Measurements from ENCODE around the gene N4BP3. TPM values are rescaled to one million over a fixed set of nuclear protein-coding genes. Genes with fewer than 3 reads are reported as not detected.

Gene N4BP3
- total RNA-seq, 4 donors from 2014 or later = 0.55 to 2.6 (median 1.2) TPM

DNA sequence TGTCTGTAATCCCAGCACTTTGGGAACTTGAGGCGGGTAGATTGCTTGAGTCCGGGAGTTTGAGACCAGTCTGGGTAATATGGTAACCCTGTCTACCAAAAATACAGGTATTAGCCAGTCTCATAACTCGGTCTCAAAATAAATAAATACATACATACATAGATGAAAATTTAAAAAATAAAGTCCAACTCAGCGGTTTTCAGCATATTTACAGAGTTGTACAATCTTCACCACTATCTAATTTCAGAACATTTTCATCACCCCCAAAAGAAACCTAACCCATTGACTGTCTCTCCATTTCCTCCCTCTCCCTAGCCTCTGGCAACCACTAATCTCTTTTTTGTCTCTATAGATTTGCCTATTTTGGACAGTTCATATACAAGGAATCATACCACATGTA lies 28.2 kb downstream of the N4BP3 start:
- no peak overlapping the region for H3K27ac ChIP-seq
- H3K9me3 ChIP-seq = no peaks in the 10 kb centered on the region
- peaks cover 0 to 30% (median 12%) of the 10 kb centered on the region in 4 donors for H3K36me3 ChIP-seq
- H3K4me1 ChIP-seq = peaks cover 0 to 3% (median 0%) of the 10 kb centered on the region in 4 donors
- WGBS, 2 donors (ENCODE audit: low coverage in 1 of 2) = 96% methylated on average over 4 of the region's 4 CpGs; no CpG with 5 or more reads in 1 of the 2 donors
- H3K4me3 ChIP-seq = no peak overlapping the region
- intact Hi-C loops (cut with DNase I; ENCODE audit: low total_unique reads) = no loop called here
- TF ChIP-seq EP300 (IDR thresholded peaks at IDR 0.05; ENCODE audit: low read depth) (no peak), POLR2AphosphoS5 (IDR thresholded peaks at IDR 0.05) (no peak), POLR2A (IDR thresholded peaks at IDR 0.05) (no peak)
- TF ChIP-seq, protein P1, sequence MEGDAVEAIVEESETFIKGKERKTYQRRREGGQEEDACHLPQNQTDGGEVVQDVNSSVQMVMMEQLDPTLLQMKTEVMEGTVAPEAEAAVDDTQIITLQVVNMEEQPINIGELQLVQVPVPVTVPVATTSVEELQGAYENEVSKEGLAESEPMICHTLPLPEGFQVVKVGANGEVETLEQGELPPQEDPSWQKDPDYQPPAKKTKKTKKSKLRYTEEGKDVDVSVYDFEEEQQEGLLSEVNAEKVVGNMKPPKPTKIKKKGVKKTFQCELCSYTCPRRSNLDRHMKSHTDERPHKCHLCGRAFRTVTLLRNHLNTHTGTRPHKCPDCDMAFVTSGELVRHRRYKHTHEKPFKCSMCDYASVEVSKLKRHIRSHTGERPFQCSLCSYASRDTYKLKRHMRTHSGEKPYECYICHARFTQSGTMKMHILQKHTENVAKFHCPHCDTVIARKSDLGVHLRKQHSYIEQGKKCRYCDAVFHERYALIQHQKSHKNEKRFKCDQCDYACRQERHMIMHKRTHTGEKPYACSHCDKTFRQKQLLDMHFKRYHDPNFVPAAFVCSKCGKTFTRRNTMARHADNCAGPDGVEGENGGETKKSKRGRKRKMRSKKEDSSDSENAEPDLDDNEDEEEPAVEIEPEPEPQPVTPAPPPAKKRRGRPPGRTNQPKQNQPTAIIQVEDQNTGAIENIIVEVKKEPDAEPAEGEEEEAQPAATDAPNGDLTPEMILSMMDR (IDR thresholded peaks at IDR 0.05) = no peak
- in situ Hi-C loops (cut with MboI; ENCODE audit: low pct_ligation_motif_present in 1 of 4, low pct_unique_long_range_greater_than_20kb in 1 of 4, low sequenced_read_pairs in 3 of 4) = no loop called here
- H3K27me3 ChIP-seq = no peaks in the 10 kb centered on the region
- no peak for DNase-seq

DNA sequence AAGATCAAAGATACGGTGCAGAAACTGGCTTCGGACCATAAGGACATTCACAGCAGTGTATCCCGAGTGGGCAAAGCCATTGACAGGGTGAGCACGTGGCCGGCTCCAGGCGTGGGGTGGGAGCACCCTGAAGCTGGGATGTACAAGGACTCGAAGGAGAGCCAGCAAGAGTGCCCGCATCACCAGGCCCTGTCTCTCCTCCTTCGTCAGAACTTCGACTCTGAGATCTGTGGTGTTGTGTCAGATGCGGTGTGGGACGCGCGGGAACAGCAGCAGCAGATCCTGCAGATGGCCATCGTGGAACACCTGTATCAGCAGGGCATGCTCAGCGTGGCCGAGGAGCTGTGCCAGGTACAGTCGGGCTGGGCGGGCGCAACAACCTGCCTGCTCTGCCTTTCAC lies 29.3 kb downstream of the N4BP3 start:
- in situ Hi-C loops (cut with MboI; ENCODE audit: low pct_ligation_motif_present in 1 of 4, low pct_unique_long_range_greater_than_20kb in 1 of 4, low sequenced_read_pairs in 3 of 4) (no loop called here), intact Hi-C loops (cut with DNase I; ENCODE audit: low total_unique reads) (no loop called here)
- Histone ChIP-seq H3K4me1 (peaks cover 0 to 3% (median 0%) of the 10 kb centered on the region in 4 donors), H3K36me3 (peaks cover 0 to 30% (median 12%) of the 10 kb centered on the region in 4 donors), H3K4me3 (no peak overlapping the region), H3K27me3 (no peaks in the 10 kb centered on the region), H3K27ac (no peak overlapping the region), H3K9me3 (no peaks in the 10 kb centered on the region)
- no peak for TF ChIP-seq POLR2AphosphoS5 (IDR thresholded peaks at IDR 0.05)
- DNase-seq = no peak
- 60 to 93% methylated on average over 2 to 20 of the region's 20 CpGs for WGBS, 2 donors (ENCODE audit: low coverage in 1 of 2)

GRCh38 chr5:178143246-178143645 lies 29.9 kb downstream of the N4BP3 start:
- no peak for DNase-seq
- in situ Hi-C loops (cut with MboI; ENCODE audit: low pct_ligation_motif_present in 1 of 4, low pct_unique_long_range_greater_than_20kb in 1 of 4, low sequenced_read_pairs in 3 of 4) (no loop called here), intact Hi-C loops (cut with DNase I; ENCODE audit: low total_unique reads) (no loop called here)
- H3K4me1 ChIP-seq = peaks cover 0 to 3% (median 0%) of the 10 kb centered on the region in 4 donors
- no peak overlapping the region for H3K27ac ChIP-seq
- no peaks in the 10 kb centered on the region for H3K9me3 ChIP-seq
- no peak overlapping the region for H3K4me3 ChIP-seq
- TF ChIP-seq, protein P1 (IDR thresholded peaks at IDR 0.05) = no peak
- TF ChIP-seq EP300 (IDR thresholded peaks at IDR 0.05; ENCODE audit: low read depth) (no peak), POLR2A (IDR thresholded peaks at IDR 0.05) (no peak), POLR2AphosphoS5 (IDR thresholded peaks at IDR 0.05) (no peak)
- H3K27me3 ChIP-seq = no peaks in the 10 kb centered on the region
- H3K36me3 ChIP-seq = peaks cover 0 to 30% (median 12%) of the 10 kb centered on the region in 4 donors
- WGBS, 2 donors (ENCODE audit: low coverage in 1 of 2) = 67 to 82% methylated on average over 4 to 6 of the region's 6 CpGs

GRCh38 chr5:178143901-178144300 lies 30.6 kb downstream of the N4BP3 start:
- WGBS, 2 donors (ENCODE audit: low coverage in 1 of 2) = 71% methylated on average over 4 of the region's 10 CpGs; no CpG with 5 or more reads in 1 of the 2 donors
- H3K4me3 ChIP-seq = no peak overlapping the region
- intact Hi-C loops (cut with DNase I; ENCODE audit: low total_unique reads) = no loop called here
- DNase-seq = peak; percentile 28
- in situ Hi-C loops (cut with MboI; ENCODE audit: low pct_ligation_motif_present in 1 of 4, low pct_unique_long_range_greater_than_20kb in 1 of 4, low sequenced_read_pairs in 3 of 4) = no loop called here
- H3K9me3 ChIP-seq = no peaks in the 10 kb centered on the region
- peaks cover 0 to 30% (median 12%) of the 10 kb centered on the region in 4 donors for H3K36me3 ChIP-seq
- no peaks in the 10 kb centered on the region for H3K27me3 ChIP-seq
- TF ChIP-seq POLR2A (IDR thresholded peaks at IDR 0.05) = no peak
- TF ChIP-seq POLR2AphosphoS5 (IDR thresholded peaks at IDR 0.05) = peak; percentile 14 to 57 (median 16)
- TF ChIP-seq, protein P1 (IDR thresholded peaks at IDR 0.05) = no peak
- TF ChIP-seq EP300 (IDR thresholded peaks at IDR 0.05; ENCODE audit: low read depth) = no peak
- peaks cover 0 to 3% (median 0%) of the 10 kb centered on the region in 4 donors for H3K4me1 ChIP-seq
- no peak overlapping the region for H3K27ac ChIP-seq

Measured in transverse colon (tissue), 4 donors.